ENCODE data around the gene PSMA8. TPM values are rescaled to one million over a fixed set of nuclear protein-coding genes. Genes with fewer than 3 reads are reported as not detected.
"Not testable (repeated sequence)": the region's sequence is repeated elsewhere in the genome, so short reads cannot be mapped to it uniquely, and the experiment has no call there.

Gene PSMA8
- total RNA-seq, 1 donor from 2014 or later, result 0.25 TPM

DNA sequence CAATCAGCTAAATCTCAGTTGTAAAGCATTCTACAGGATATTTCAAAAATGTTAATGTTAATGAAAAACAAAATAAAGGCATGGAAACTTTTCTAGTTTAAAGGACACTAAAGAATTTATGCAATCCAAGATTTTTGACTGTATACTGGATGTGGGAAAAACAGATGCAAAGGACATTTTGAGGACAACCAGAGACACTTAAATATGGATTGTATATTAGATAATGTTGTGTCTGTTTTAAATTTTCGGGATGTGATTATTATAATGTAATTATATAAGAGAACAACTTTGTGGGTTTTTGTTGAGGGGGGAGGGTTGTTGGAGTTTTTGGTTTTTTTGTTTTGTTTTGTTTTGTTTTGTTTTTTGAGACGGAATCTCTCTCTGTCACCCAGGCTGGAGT lies 30.9 kb downstream of the PSMA8 start:
- intact Hi-C loops (cut with micrococcal nuclease), result no loop called here

DNA sequence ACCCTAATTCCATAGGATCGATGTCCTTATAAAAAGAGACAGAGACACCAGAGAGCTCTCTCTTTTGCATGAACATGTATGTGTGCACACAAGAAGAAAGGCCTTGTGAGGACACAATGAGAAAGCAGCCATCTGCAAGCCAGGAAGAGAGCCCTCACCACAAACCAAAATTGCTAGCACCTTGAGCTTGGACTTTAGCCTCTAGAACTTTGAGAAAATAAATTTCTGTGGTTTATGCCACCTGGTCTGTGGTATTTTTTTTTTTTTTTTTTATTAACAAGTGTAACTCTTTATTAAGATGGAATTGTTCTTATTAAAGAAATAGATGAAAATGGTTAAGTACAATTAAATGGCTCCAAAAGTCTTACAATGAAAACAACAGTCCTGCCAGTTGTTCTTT lies 33.9 kb downstream of the PSMA8 start:
- intact Hi-C loops (cut with micrococcal nuclease), result not testable (repeated sequence)

- intact Hi-C loops (cut with micrococcal nuclease), result no loop called here
Observed at GRCh38 chr18:26175481-26175880, 41.8 kb downstream of the PSMA8 start.

- intact Hi-C loops (cut with micrococcal nuclease), result no loop called here
Observed at GRCh38 chr18:26176134-26176533, 42.5 kb downstream of the PSMA8 start.

GRCh38 chr18:26181343-26181826 lies 47.7 kb downstream of the PSMA8 start:
- intact Hi-C loops (cut with micrococcal nuclease), result no loop called here

GRCh38 chr18:26183395-26184112 lies 49.9 kb downstream of the PSMA8 start:
- intact Hi-C loops (cut with micrococcal nuclease), result no loop called here

DNA sequence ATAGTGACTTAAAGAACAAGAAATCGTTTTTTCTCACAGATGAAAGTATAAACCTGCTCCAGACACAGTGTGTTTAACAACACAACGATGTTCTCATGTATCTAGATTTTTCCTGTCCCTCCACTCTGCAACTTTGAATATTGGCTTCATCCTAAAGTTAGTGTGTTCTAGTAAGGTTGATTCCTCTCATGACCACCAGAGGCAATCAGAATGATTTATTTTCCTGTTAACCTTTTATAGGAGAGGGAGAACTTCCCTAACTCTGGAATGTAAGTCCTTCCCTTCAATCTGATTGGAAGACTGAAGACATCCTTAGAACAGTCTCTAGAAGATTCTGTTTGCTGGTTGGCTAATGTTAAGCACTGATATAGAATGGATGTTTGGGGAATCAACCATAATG lies 51.6 kb downstream of the PSMA8 start:
- intact Hi-C loops (cut with micrococcal nuclease), result no loop called here

GRCh38 chr18:26190506-26190905 lies 56.8 kb downstream of the PSMA8 start:
- intact Hi-C loops (cut with micrococcal nuclease), result loop anchor here (1.0 kb wide), 3 partner anchors 25 to 100 kb away; partner anchors contain the start of genes SS18 and TAF4B

GRCh38 chr18:26192233-26192632 lies 58.6 kb downstream of the PSMA8 start:
- intact Hi-C loops (cut with micrococcal nuclease), result no loop called here

- intact Hi-C loops (cut with micrococcal nuclease), result no loop called here
Observed at GRCh38 chr18:26196605-26197004, 62.9 kb downstream of the PSMA8 start.

- intact Hi-C loops (cut with micrococcal nuclease), result not testable (repeated sequence)
Observed at GRCh38 chr18:26202001-26202400, 68.3 kb downstream of the PSMA8 start.

- intact Hi-C loops (cut with micrococcal nuclease), result no loop called here
Observed at GRCh38 chr18:26205318-26205717, 71.6 kb downstream of the PSMA8 start.

DNA sequence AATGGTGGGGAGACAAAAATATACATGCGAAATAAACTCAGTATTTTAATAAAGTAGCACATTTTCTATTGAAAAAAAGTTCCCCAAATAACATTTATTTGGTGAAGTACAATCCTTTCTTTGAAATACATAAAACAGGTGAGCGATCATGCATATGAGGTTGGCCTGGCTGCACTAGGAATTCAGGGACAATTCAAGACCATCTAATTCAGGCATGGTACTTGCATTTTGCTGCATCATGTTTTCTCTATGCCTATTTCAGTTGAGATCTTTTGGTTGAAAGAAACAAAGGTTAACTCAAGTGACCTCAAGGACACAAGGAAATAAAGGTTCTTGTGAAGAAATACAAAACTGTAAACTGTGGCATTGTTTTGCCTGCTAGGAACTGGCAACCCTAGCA lies 72.8 kb downstream of the PSMA8 start:
- intact Hi-C loops (cut with micrococcal nuclease), result no loop called here

DNA sequence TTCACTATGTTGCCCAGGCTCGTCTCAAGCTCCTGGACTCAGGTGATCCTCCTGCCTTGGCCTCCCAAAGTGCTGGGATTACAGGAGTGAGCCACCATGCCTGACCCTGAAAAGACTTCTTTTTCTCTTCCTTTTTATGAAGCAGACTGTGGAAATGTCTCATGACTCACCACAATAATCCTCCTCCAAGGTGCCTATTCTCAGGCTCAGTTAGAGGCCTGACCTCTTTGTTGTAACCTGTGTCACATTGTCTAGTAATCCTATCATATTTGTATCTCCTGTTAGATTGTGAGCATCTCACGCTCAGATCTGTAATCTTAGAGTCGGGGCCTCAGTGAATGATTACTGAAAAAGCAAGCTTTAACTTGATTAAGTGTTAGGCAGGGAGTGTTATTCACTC lies 74.3 kb downstream of the PSMA8 start:
- intact Hi-C loops (cut with micrococcal nuclease), result no loop called here

GRCh38 chr18:26208977-26209376 lies 75.3 kb downstream of the PSMA8 start:
- intact Hi-C loops (cut with micrococcal nuclease), result no loop called here

- intact Hi-C loops (cut with micrococcal nuclease), result no loop called here
Observed at GRCh38 chr18:26210147-26210546, 76.5 kb downstream of the PSMA8 start.

GRCh38 chr18:26215247-26215970 lies 81.7 kb downstream of the PSMA8 start:
- intact Hi-C loops (cut with micrococcal nuclease), result loop anchor here (1.0 kb wide), 3 partner anchors 11 to 125 kb away; partner anchors contain the start of genes SS18 and TAF4B

DNA sequence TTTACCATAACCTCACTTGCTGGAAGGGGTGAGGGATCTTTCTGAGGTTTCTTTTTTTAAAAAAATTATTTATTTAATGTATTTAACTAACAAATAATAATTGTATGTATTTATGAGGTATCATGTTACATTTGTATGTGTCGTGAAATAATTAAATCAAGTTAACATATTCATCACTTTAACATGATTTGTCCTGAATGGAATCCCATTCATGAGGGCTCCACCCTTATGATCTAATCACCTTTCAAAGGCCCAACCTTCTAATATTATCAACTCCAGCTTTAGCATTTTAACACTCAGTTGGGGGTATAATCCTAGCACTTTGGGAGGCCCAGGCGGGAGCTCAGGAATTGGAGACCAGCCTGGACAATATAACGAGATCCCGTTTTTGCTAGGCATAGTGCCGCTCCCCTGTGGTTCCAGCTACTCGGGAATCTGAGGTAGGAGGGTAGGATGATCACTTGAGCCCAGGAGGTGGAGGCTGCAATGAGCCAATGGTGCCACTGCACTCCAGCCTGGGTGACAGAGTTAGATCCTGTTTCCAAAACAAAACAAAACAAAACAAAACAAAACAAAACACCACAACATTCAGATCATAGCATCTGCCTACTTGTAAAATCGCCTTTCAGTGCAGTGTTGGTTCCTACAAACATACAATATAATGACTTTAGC lies 91.5 kb downstream of the PSMA8 start:
- intact Hi-C loops (cut with micrococcal nuclease), result loop anchor here (5.0 kb wide), 2 partner anchors 198 to 322 kb away; partner anchors contain the start of gene KCTD1

GRCh38 chr18:26225915-26226228 lies 92.2 kb downstream of the PSMA8 start:
- intact Hi-C loops (cut with micrococcal nuclease), result loop anchor here (1.0 to 5.0 kb wide), 6 partner anchors 11 to 321 kb away; partner anchors contain the start of genes KCTD1 and SS18

DNA sequence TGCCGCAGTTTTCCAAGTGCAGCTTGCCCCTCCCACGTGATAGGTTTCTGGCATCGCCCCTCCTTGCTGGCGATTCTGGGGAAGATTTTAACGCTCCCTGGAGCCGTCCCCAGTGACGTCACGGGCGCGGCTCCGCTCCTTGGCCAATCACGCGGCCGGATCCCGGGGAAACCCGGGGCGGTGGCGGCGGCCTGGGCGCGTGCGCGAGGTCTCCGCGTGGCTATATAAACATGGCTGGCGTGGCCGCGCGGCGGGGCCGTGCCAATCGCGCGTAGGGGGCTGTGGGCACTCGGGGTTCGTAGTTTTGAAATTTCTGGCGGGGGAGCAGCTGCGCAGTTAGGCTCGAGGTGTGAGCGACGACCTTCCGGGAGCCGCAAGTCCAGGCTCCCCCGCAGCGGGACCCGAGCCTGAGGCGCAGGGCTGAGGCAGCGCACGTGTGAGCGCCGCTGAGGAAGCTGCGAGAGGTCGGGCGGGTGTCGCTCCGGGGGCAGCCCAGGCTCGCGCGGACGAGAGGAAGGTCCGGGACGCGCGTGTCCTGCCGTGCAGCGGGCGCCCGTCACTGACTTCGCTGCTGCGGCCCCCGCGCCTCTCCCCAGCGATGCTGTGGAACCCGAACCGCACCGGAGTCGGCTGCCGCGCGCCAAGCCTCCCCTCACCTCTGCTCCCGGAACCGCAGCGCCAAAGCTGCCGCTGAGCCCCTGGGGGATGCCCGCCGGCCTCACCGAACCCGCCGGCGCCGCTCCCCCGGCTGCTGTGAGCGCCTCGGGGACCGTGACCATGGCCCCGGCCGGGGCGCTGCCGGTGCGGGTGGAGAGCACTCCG lies 92.8 kb downstream of the PSMA8 start, which contains the start of gene TAF4B:
TAF4B (plus strand) TSS at position 217 of the 822 bp plus-strand sequence; CDS start at position 706, 489 bp downstream.
- intact Hi-C loops (cut with micrococcal nuclease), result loop anchor here (1.0 to 5.0 kb wide), 6 partner anchors 11 to 321 kb away; partner anchors contain the start of genes KCTD1 and SS18
